CD4-positive, alpha-beta T cell treated with Interleukin-2 at 100 ng/mL for 4 hours (primary cell): ENCODE measurements around the gene NPC1.

ENCODE experiments used
- DNase-seq: peaks from one replicate; pipeline ENCODE4 v3.0.0-alpha.2; 2020; ENCODE audit warnings: low spot score

NPC1 gene

GRCh38 chr18:23484561-23485182, 101.6 kb downstream of the NPC1 start:
- DNase-seq, result no peak
